ENCODE data around the gene HOXB8. TPM values are rescaled to one million over a fixed set of nuclear protein-coding genes. Genes with fewer than 3 reads are reported as not detected.

HOXB8 gene
- total RNA-seq, 2 experiments from 2014 or later: not detected

- ATAC-seq (no peak), DNase-seq (no peak)
- Mint-ChIP-seq H3K4me1 (ENCODE audit: low read depth) (peaks cover 21% of the 10 kb centered on the region), H3K4me3 (no peak overlapping the region), H3K9me3 (no peaks in the 10 kb centered on the region), H3K27me3 (peaks cover 83% of the 10 kb centered on the region), H3K36me3 (ENCODE audit: low read depth) (no peaks in the 10 kb centered on the region), H3K27ac (no peak overlapping the region)
- intact Hi-C loops (cut with micrococcal nuclease): no loop called here
- no peak for TF ChIP-seq CTCF (IDR thresholded peaks at IDR 0.05)
- ChIA-PET CTCF (interaction anchor here (0.6 to 4.4 kb wide), 7 partner anchors 7 to 584 kb away, joined by 3 to 40 read pairs (median 21); partner anchors contain the start of gene HOXB5), POLR2A (no interaction called here)
Measured at GRCh38 chr17:48620461-48621139, 5.5 kb upstream of the HOXB8 start.

- DNase-seq (no peak), ATAC-seq (no peak)
- no peaks in the 10 kb centered on the region for H3K36me3 Mint-ChIP-seq (ENCODE audit: low read depth)
- peaks cover 87% of the 10 kb centered on the region for H3K27me3 Mint-ChIP-seq
- peaks cover 24% of the 10 kb centered on the region for H3K4me1 Mint-ChIP-seq (ENCODE audit: low read depth)
- H3K9me3 Mint-ChIP-seq: no peaks in the 10 kb centered on the region
- ChIA-PET POLR2A (no interaction called here), CTCF (interaction anchor here (0.6 to 4.4 kb wide), 9 partner anchors 9 to 583 kb away, joined by 3 to 40 read pairs (median 4); partner anchors contain the start of gene HOXB5)
- H3K4me3 Mint-ChIP-seq: no peak overlapping the region
- no peak for TF ChIP-seq CTCF (IDR thresholded peaks at IDR 0.05)
- no peak overlapping the region for H3K27ac Mint-ChIP-seq
- intact Hi-C loops (cut with micrococcal nuclease): loop anchor here (10.0 kb wide), 1 partner anchor 105 kb away; the partner anchor contains the start of genes HOXB13, PRAC1 and PRAC2
Measured at GRCh38 chr17:48619826-48620449, 4.8 kb upstream of the HOXB8 start.

- intact Hi-C loops (cut with micrococcal nuclease): loop anchor here (10.0 kb wide), 1 partner anchor 106 kb away; the partner anchor contains the start of genes HOXB13, PRAC1 and PRAC2
- POLR2A ChIA-PET: interaction anchor here (0.9 to 1.5 kb wide), 3 partner anchors 11 to 19 kb away, joined by 3 to 4 read pairs (median 3); no protein-coding TSS in a partner anchor
- no peaks in the 10 kb centered on the region for H3K36me3 Mint-ChIP-seq (ENCODE audit: low read depth)
- TF ChIP-seq CTCF (IDR thresholded peaks at IDR 0.05): peak; percentile 99
- CTCF ChIA-PET: interaction anchor here (0.6 to 4.2 kb wide), 50 partner anchors 10 to 592 kb away, joined by 3 to 40 read pairs (median 4); partner anchors contain the start of gene HOXB5
- H3K4me1 Mint-ChIP-seq (ENCODE audit: low read depth): peaks cover 32% of the 10 kb centered on the region
- DNase-seq (peak; percentile 83), ATAC-seq (peak; percentile 69)
- H3K27me3 Mint-ChIP-seq: peaks cover 86% of the 10 kb centered on the region
- peak overlapping the region; percentile 46 for H3K4me3 Mint-ChIP-seq
- no peaks in the 10 kb centered on the region for H3K9me3 Mint-ChIP-seq
- H3K27ac Mint-ChIP-seq: no peak overlapping the region
Measured at GRCh38 chr17:48618256-48618896, 3.3 kb upstream of the HOXB8 start.

- H3K36me3 Mint-ChIP-seq (ENCODE audit: low read depth): no peaks in the 10 kb centered on the region
- intact Hi-C loops (cut with micrococcal nuclease): loop anchor here (10.0 kb wide), 1 partner anchor 107 kb away; the partner anchor contains the start of genes HOXB13, PRAC1 and PRAC2
- ATAC-seq (no peak), DNase-seq (no peak)
- peaks cover 84% of the 10 kb centered on the region for H3K27me3 Mint-ChIP-seq
- no peak overlapping the region for H3K4me3 Mint-ChIP-seq
- POLR2A ChIA-PET: interaction anchor here (0.9 to 1.5 kb wide), 3 partner anchors 10 to 19 kb away, joined by 3 to 4 read pairs (median 3); no protein-coding TSS in a partner anchor
- H3K4me1 Mint-ChIP-seq (ENCODE audit: low read depth): peaks cover 35% of the 10 kb centered on the region
- TF ChIP-seq CTCF (IDR thresholded peaks at IDR 0.05): no peak
- CTCF ChIA-PET: interaction anchor here (0.6 to 4.2 kb wide), 37 partner anchors 11 to 592 kb away, joined by 3 to 40 read pairs (median 4); partner anchors contain the start of gene HOXB5
- no peak overlapping the region for H3K27ac Mint-ChIP-seq
- H3K9me3 Mint-ChIP-seq: no peaks in the 10 kb centered on the region
Measured at GRCh38 chr17:48617471-48618255, 2.6 kb upstream of the HOXB8 start.
